Measurements from ENCODE around the gene UBAC2.

DNA sequence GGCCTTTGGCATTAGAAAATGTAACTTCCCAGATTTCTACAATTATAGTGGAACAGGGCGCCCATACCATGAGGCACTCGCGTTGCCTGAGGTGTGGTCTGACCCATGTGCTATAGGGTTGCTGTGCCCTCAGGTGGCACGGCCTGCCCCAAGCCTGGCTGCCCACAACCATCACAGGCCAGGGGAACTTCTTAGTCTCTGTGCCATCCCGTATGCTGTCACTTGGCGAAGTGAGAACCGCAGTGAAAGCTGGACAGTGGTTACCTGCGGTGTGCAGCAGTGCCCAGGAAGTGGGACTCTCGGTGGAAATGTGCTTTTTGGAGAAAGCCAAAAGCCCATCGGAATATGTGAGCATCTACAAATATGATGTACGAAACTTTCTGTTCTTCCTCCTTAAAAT, 194.8 kb downstream of the UBAC2 start:
- TF ChIP-seq, protein P1, sequence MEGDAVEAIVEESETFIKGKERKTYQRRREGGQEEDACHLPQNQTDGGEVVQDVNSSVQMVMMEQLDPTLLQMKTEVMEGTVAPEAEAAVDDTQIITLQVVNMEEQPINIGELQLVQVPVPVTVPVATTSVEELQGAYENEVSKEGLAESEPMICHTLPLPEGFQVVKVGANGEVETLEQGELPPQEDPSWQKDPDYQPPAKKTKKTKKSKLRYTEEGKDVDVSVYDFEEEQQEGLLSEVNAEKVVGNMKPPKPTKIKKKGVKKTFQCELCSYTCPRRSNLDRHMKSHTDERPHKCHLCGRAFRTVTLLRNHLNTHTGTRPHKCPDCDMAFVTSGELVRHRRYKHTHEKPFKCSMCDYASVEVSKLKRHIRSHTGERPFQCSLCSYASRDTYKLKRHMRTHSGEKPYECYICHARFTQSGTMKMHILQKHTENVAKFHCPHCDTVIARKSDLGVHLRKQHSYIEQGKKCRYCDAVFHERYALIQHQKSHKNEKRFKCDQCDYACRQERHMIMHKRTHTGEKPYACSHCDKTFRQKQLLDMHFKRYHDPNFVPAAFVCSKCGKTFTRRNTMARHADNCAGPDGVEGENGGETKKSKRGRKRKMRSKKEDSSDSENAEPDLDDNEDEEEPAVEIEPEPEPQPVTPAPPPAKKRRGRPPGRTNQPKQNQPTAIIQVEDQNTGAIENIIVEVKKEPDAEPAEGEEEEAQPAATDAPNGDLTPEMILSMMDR (conservative IDR thresholded peaks at IDR 0.05; ENCODE audit: low read length): no peak
- TF ChIP-seq EZH2phosphoT487 (IDR thresholded peaks at IDR 0.05; ENCODE audit: borderline replicate concordance, low read depth, low read length): no peak

Measured in OCI-LY7 (cell line).